GM18502 (cell line): ENCODE data around the gene FBLN2.
"Not testable (repeated sequence)": the region's sequence is repeated elsewhere in the genome, so short reads cannot be mapped to it uniquely, and the experiment has no call there.

Experiments used
- ATAC-seq: cut with Tn5 transposase; IDR thresholded peaks from one replicate; pipeline ENCODE4 v1.9.1; 2021; ENCODE audit warnings: mild to moderate bottlenecking; ENCODE audit not compliant: unreplicated experiment, poor library complexity

Gene FBLN2

DNA sequence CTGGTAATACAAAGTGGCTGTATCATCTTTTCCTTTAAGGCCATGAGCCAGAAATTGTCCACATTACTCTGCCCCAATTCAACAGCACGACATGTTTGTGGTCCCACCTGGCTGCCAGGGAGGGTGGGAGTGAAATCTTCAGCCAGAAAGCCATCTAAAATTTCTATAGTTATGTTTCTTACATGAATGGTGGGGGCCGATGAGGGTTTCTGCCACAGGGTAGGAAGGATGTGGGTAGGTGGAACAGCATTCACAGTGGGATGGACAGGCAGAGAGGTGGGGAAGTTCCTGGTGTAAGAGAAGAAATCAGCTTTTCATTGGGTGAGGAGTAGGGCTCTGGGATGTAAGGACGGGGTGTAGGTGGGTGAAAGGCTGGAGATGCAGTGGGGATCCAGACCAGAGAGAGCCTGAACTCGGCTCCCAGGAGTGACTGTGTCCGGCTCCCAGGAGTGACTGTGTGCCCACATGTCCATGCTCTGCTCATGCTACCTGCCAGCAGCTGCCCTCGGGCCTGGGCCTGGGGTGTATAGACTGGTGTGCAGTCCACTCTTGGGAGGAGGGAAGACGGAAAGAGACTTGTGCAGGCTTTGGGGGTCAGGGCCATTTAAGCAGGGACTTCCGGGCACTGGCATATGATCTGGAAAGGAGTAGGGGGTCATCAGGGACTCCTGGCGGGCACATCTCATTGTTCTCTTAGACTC lies 3.8 kb upstream of the FBLN2 start:
- no peak for ATAC-seq

DNA sequence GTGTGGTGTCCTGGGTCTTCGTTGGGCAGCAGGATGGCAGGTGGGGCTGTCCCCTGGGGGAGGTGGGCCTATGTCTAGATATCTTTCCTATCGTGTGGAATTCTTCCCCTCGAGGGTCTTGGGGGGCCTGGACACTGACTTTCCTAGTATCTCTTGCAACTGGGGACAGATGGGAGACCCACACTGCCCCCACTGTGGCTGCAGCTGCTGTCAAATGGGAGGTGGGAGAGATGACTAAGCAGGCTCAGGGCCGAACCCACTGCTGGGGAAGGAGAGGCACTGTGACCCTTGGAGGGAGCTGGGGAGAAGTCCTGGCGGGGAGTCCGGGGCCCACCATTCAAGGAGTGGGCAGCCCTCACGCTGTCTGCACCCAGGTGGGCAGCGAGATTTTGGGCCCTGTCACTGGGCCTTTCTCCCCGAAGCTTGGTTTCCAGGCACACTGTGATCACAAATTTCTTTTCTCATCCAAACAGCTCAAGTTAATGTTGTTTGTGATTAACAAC lies 2.9 kb upstream of the FBLN2 start:
- ATAC-seq: no peak

DNA sequence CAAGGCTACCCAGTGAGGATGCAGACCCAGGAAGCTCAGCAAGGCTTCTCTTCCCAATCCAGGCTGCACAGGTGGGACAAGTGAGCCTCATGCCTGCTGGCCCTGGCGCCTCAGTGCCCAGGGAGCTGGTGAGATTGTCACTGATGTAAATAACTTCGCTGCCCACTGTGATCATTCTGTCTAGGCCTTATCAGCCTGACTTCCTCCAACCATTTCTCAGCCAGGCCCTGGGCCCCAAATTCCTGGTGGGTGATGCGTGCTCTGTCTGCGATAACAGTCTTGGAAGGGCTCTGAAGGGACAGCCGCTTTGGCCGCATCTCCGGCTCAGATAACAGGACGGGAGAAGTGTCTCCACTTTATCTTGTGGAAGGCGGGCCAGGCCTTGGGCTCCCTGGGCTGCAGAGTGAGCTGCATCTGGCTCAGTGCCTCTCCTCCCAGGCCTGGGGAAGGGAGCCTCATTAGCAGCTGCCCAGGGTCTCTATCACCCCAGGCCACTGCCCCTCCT lies 2.2 kb upstream of the FBLN2 start:
- ATAC-seq: no peak

DNA sequence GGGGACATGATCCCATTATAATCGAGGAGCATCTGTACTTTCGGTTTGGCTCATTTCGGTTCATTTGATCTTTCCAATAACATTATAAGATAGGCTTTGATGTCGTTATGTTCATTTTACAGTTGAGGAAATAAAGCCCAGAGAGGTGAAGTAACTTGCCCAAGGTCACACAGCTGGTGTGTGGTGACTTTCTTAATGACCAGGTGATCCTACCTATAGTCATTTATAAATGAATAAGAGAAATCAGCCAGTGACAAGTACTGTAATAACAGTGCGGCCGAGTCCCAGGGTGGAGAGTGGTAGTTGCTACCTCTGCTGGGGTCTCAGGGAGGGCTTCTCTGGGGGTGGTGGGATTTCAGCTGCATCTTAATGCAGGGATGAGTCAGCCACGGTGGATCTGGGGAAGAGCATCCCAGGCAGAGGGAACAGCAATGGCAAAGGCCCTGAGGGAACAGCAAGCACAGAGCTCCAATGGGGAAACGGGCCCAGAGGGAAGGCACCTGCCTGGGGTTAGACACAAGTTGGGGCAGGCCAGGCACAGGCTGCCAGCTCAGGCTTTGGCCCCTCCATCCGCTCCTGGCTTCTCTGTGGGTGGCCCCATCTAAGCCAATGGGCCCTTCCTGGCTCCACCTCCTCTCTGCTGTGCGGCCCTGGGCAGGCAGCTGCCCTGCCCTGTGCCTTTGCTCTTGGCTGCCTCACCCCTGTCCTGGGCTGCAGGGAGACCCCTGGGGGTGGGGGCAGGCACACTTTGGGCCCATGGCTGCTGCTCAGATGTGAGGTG lies 1.1 kb upstream of the FBLN2 start:
- no peak for ATAC-seq

DNA sequence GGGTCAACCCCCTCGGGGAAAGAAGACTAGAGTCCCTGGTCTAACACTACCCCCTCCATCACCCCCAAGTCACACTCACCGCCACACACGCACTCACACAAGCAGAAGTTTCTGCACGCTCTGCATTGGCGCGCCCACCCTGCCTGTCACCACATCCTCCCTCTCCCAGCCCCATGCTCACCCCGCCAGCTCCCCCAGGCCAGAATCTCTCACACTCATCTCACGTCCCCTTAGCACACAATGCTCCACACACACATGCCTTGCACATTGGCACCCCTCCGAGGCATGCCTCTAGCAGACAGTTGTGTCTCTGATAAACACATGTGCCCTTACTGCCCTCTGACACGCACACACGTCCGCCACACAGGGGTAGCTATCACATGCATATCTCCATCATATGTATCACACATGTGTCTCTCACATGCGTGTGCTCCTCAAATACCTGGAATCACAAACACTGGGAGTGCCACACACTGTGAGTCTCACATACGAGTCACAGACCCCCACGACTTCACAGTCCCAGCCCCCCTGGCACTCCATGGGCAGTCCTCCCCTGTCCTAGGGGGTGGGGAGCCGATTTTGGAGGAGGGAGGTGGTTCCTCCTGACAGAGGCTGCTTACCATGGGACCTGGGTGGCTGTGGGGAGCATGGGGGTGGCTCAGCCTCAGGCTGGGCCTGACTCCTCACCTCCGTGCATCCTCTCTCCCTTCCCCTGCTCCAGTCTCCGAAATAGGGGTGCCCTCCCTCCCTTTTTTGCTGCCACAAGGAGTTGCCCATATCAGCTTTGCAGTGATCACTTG lies 898 bp downstream of the FBLN2 start:
- no peak for ATAC-seq

DNA sequence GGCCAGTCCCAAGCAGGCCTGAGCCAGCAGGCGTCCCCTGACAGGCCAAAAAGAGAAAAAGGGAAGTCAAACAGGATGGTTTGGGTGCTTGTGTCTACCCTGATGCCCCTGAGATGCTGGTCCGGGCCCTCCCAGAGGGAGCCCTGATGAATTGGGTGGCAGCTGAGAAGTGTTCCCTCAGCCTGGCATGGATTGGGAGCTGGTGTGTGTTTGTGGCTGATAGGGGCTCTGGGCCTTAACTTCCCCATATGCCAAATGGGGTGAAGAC lies 1.4 kb downstream of the FBLN2 start:
- no peak for ATAC-seq

DNA sequence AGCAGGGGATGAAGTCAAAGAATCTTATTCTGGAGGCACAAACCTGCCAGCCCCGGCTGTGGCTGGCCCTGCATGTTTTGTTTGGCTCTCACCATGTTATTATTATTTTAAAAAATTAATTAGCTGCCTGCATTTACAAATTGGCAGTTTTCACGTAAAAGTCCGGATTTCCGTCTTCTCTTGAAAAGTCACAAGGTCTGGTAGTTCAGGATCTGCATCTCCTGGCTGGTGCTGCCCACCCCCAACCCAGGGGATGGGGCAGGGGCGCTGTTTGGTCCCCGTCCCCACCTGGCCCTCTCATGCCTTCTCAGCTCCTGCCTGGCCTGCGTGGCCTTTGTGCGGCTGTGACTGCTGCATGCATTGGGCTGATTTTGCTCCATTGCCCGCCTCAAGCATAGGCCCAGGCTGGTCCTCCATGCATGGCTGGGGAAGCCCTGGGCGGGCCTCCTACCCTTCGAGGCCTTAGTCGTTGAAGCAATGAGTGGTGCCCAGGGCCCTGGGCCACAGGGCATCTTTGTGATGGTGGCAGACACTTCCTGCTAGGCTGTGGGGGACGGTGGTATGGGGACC lies 2.0 kb downstream of the FBLN2 start:
- ATAC-seq: no peak

DNA sequence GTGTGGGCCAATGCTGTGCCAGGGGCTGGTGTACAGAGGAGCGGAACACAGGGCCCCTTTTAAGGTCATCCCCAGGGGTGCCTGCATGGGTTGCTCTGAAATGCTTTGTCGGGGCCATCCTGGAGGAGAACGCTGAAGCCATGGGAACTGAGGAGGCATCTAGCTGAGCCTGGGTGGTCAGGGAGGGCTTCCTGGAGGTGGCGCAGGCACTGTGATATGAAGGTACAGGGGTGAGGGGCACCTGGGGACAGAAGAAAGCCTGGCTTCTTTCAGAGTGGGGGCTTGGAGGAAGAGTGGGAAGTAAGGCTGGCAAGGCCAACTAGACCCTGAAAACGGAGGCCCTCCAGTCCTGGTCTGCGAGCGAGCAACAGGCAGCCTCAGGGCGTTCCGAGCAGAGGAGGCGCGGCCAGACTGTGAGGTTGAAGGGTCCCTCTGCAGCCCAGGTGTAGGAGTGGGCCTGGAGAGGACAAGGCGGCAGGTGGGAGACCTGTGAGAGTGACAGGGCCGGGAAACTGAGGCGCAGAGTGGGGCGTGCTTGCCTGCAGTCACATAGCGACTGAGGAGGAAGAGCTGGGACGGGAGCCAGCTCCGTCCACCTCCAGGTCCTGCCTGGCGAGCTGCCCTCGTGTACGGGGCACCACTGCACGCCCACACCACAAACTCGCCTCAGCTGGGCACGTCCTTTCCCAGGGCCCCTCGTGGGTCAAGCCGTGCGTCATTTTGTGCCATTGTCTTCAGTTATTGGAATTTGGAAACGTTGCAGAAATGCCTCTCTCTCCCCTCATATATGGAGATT lies 4.1 kb downstream of the FBLN2 start:
- no peak for ATAC-seq

DNA sequence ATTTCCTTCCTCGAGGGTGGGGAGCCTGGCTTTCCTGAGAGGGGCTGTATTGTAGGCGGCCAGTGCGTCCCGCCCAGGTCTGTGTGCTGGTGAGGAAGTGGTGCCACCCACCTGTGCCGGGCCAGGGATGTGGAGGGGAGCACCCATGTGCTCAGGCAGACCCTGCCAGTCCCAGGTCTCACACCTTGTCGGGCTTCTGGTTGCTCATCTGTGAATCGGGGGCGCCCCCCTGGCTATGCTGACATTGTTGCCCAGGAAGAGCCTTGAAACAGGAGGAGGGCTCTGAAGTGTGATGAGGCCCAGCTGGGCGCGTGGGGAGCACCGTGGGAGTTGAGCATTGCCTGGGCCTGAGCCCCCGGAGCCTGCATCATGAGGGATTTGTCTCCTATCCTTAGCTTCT lies 4.8 kb downstream of the FBLN2 start:
- ATAC-seq: no peak

DNA sequence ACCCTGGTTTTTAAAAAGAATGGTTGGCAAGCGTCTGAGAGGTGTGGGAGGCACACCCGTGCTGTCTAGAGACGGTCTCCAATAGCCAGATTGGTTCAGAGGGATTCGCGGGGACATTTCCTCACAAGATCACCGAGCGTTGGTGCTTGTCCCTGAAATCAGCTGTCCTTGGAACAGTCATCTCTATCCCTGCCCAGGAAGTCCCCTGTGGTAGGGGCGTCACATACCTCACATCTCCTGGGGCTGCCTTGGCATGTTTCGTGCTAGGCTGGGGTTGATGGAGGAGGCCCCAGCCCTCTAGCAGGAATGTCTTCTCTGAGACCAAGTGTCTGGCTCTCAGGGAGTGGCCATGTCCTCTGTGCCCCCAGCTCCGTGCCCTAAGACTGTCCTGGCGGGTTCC lies 6.8 kb downstream of the FBLN2 start:
- no peak for ATAC-seq

DNA sequence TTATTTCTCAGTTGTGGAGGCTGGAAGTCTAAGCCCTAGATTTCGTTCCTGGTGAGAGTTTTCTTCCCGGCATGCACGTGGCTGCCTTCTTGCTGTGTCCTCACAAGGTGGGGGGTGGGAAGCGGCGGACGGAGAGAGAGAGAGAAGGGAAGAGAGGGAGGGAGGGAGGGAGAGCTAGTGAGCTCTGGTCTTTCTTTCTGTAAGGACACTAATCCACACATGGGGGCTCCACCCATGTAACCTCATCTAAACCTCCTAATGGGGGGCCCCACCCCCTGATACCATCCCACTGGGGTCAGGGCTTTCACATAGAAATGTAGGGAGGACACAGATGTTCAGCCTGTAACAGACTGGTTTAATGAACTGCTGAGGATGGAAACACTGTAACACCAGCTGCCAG lies 7.3 kb downstream of the FBLN2 start:
- no peak for ATAC-seq

DNA sequence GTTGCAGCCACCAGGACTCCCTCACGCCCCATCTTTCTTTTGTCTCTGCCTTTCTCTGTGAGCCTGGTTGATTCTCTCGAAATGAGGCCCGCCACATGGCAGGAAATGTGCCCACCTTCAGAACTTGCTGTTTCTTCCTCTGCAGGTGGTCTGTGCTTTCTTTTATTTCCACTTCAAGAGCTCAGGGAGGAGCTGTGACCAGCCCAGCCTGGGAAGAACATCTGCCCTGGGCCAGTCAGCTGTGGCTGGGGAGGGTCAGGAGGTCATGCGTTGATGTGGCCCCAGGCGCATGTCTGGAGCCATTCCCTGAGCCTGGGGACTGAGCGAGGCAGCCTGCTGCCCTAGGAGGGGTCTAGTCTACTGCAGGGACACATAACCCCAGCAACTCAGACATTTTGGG lies 8.0 kb downstream of the FBLN2 start:
- no peak for ATAC-seq

DNA sequence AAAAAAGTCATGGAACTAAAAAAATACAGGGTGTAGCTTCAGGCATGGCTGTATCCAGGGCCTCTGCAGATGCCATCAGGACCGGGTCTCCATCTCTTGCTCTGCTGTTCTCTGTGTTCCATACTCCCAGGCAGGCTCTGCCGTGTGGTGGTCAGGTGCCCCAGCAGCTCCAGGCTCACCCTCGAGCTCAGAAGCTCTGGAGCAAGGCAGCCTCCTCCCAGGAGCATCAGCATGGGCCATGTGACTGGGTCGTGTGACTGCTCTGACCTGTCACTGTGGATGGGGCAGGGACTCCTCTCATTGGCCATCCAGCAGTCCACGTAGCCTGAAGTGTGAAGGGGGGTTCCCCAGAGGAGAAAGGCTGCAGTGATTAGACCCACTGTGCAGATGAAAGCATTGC lies 8.5 kb downstream of the FBLN2 start:
- no peak for ATAC-seq

DNA sequence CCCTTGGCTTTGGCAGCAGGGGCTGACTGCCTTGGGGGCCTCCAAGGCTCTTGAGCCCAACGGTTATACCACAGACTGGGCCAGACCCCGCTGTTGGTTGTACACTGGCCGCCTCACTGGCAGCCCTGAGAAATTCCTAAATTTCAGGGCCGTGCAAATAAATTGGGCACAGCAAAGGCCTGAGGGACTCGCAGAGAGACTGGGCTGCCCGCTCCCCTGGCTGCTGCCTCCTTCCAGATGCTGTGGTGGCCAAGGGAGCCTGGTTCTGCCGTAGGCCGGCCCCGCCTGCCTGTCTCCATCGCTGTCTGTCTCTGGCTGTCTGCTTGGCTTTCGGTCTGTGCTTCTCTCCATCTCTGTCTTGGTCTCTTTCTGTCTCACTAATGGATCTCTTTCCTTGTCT lies 9.0 kb downstream of the FBLN2 start:
- ATAC-seq: no peak

DNA sequence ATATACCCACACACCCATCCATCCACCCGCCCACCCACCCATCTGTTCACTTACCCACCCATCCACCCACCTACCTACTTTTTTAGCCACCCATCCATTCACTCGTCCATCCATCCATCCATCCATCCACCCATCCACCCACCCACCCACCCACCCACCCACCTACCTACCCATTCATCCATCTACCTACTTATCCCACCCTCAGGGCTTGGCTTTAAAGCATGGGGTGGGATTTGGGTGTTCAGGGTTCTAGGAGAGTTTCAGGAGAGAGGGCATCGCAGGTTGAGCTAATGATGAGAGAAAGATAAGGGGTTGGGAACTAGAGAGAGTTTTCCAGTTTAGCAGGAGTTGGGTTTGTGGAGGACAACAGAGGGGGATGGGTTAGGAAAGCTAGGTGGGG lies 9.7 kb downstream of the FBLN2 start:
- no peak for ATAC-seq

DNA sequence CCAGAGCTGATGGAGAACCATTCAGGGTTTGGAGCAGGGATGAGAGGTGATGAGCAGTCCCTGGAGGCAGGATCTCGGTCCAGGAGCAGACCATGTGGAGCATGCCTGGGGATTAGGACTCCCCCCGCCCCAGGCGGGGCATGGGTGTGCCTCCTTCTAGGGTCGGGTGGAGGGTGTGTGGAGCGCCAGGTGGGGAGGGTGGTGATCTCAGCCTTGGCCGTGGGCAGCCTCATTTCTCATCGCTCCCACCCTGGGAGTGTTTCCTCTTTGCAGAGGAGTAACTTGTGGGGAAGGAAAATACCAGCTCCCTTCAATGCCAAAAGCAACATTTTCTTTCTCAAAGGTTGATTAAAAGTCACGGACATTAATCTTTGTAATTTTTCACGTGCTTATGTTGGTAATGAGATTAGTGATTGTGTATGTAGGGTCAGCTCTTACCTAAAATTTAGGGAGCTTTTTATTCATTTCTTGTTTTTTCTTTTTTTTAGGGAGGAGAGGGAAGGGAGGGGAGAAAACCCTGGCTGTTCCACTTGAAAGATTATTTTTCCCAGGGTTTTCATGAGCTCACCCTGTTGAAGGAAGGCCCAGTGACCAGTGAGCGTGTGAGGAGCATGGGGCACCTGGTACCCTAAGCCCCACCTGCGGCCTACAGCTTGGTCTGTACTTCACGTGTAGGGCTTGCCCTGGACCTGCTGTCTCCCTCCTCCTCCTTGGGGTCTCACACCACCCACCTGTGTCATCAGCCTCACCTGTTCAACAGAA lies 11.0 kb downstream of the FBLN2 start:
- no peak for ATAC-seq

DNA sequence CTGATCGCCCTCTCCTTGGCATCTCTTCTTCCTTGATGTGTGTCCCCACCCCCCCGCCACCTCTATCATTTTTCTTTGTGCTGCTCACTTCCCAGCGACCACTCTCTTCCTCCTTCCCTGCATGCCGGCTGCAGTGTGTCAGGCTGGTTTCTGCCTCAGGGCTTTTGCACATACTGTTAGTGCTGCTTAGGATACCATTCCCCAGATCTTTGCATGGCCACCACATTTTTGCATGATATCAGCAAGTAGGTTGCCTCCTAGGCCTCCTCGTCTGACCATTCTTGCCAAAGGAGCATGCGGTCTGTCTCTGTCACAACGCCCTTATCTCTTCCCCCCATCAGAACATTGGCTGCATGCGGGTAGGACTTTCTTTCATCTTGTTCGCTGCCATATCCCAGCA lies 12.5 kb downstream of the FBLN2 start:
- no peak for ATAC-seq

DNA sequence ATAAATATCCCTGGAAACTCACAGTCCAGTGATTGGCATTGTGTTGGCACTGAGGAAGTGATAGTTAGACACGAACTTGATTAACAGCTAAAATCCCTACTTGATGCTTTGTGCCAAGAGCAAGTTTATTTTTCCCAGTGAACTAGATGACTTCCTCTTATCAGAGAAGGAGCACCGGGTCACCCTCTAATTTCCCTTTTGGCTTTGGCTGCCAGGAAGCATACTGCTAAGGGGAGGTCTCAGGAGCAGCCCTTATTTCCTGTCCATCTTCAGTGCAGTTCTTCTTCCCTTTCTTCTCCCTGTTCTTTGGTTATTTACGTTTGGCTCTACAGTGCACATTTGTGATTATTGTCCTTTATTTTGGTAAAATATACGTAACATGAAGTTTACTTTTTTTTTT lies 13.0 kb downstream of the FBLN2 start:
- no peak for ATAC-seq

DNA sequence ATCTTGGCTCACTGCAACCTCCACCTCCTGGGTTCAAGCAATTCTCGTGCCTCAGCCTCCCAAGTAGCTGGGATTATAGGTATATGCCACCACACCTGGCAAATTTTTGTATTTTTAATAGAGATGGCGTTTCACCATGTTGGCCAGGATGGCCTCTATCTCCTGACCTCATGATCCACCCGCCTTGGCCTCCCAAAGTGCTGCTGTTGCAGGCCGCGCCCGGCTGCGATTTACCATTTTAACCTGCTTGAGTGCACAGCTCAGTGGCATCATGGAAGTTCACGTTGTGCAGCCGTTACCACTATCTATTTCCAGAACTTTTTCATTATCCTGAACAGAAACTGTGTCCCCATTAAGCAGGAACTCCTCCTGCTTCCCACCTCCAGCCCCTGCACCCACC lies 13.5 kb downstream of the FBLN2 start:
- ATAC-seq: not testable (repeated sequence)
